ENCODE results near the gene ADCY2. TPM values are rescaled to one million over a fixed set of nuclear protein-coding genes. Genes with fewer than 3 reads are reported as not detected.

ADCY2 gene
- total RNA-seq, 4 donors from 2014 or later = 2.6 to 24.8 (median 10.9) TPM

DNA sequence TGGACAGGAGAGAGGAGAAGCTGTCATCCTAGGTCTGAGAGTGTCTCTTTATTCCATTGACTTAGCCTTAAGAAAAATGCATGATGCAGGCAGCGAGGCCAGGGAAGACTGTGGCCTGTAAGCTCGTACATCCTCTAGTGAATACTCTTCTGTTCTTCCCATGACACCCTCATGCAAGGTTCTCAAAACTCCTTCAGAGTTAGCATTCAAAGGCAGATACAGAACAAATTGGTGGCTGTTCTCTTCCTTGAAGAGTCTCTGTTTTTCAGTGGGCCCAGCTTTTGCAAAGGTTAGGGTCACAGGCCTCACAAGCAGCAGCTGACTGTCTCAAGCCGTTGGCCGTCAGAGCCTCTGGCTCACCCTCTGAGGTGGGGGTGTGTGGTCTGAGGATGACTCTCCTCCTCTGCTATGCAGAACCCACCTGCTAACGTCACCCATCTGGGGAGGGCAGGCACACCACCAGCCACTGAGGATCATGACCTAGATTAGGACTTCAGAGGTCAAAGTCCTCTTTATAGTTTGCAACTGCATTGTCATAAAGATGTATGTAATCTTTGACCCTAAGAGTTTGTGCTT, 15.1 kb downstream of the ADCY2 start:
- DNase-seq (ENCODE audit: low spot score in 2 of 2) = no peak
- TF ChIP-seq POLR2AphosphoS5 (IDR thresholded peaks at IDR 0.05) = no peak
- no peak for TF ChIP-seq EP300 (IDR thresholded peaks at IDR 0.05)
- TF ChIP-seq POLR2A (IDR thresholded peaks at IDR 0.05) = no peak
- TF ChIP-seq, protein P1, sequence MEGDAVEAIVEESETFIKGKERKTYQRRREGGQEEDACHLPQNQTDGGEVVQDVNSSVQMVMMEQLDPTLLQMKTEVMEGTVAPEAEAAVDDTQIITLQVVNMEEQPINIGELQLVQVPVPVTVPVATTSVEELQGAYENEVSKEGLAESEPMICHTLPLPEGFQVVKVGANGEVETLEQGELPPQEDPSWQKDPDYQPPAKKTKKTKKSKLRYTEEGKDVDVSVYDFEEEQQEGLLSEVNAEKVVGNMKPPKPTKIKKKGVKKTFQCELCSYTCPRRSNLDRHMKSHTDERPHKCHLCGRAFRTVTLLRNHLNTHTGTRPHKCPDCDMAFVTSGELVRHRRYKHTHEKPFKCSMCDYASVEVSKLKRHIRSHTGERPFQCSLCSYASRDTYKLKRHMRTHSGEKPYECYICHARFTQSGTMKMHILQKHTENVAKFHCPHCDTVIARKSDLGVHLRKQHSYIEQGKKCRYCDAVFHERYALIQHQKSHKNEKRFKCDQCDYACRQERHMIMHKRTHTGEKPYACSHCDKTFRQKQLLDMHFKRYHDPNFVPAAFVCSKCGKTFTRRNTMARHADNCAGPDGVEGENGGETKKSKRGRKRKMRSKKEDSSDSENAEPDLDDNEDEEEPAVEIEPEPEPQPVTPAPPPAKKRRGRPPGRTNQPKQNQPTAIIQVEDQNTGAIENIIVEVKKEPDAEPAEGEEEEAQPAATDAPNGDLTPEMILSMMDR (IDR thresholded peaks at IDR 0.05) = no peak
- no peaks in the 10 kb centered on the region for H3K36me3 ChIP-seq
- H3K4me3 ChIP-seq = no peak overlapping the region
- H3K4me1 ChIP-seq = no peaks in the 10 kb centered on the region
- no peaks in the 10 kb centered on the region for H3K9me3 ChIP-seq
- 78% methylated on average over 5 of the region's 5 CpGs for WGBS
- no peak overlapping the region for H3K27ac ChIP-seq
- H3K27me3 ChIP-seq = no peaks in the 10 kb centered on the region

DNA sequence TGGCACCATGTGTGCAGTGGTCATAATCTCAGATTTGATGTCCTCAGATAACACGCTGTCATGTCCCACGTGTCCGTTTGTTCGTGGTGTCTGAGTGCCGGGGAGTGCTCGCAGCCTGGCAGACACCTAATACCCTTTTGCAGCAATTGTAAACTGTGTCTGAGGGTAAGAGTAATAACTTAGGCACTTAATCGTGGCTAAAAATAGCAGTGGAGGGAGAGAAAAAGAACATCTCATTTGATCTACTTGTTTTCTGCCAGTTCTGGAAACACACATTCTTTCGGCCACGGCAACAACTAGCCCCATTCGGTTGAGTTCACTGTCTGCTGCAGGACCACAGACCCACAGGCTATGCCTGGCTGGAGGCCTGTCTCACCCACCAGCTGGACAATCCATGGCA, 16.5 kb downstream of the ADCY2 start:
- H3K9me3 ChIP-seq = no peaks in the 10 kb centered on the region
- no peaks in the 10 kb centered on the region for H3K4me1 ChIP-seq
- H3K27ac ChIP-seq = no peak overlapping the region
- no peak for DNase-seq (ENCODE audit: low spot score in 2 of 2)
- H3K27me3 ChIP-seq = no peaks in the 10 kb centered on the region
- TF ChIP-seq, protein P1 (IDR thresholded peaks at IDR 0.05) = no peak
- TF ChIP-seq POLR2AphosphoS5 (IDR thresholded peaks at IDR 0.05) (no peak), POLR2A (IDR thresholded peaks at IDR 0.05) (no peak), EP300 (IDR thresholded peaks at IDR 0.05) (no peak)
- H3K36me3 ChIP-seq = no peaks in the 10 kb centered on the region
- WGBS = 82% methylated on average over 10 of the region's 10 CpGs
- no peak overlapping the region for H3K4me3 ChIP-seq

DNA sequence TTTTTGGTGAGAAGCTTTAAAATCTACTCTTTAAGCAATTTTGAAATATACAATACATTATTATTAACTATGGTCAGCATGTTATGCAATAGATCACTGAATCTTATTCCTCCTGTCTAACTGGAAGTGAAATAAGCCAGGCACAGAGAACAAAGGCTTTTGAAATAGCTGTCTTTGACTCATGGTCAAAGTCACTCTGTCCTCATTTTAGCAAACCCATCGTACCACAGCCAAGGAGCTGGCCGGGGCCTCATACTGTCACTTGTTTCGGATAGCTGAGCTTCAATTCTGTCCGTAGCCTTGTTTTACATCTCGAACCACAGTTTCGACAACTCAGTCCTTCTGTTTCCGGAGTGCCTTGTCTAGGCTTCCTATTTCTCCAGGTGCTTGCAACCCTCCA, 19.2 kb downstream of the ADCY2 start:
- no peak for DNase-seq (ENCODE audit: low spot score in 2 of 2)
- H3K4me1 ChIP-seq = peaks cover under 1% of the 10 kb centered on the region
- no peak overlapping the region for H3K27ac ChIP-seq
- no peak overlapping the region for H3K4me3 ChIP-seq
- H3K36me3 ChIP-seq = no peaks in the 10 kb centered on the region
- WGBS = 84% methylated on average over 7 of the region's 7 CpGs
- H3K27me3 ChIP-seq = no peaks in the 10 kb centered on the region
- TF ChIP-seq EP300 (IDR thresholded peaks at IDR 0.05) (no peak), POLR2AphosphoS5 (IDR thresholded peaks at IDR 0.05) (no peak), POLR2A (IDR thresholded peaks at IDR 0.05) (no peak)
- TF ChIP-seq, protein P1 (IDR thresholded peaks at IDR 0.05) = no peak
- no peaks in the 10 kb centered on the region for H3K9me3 ChIP-seq

DNA sequence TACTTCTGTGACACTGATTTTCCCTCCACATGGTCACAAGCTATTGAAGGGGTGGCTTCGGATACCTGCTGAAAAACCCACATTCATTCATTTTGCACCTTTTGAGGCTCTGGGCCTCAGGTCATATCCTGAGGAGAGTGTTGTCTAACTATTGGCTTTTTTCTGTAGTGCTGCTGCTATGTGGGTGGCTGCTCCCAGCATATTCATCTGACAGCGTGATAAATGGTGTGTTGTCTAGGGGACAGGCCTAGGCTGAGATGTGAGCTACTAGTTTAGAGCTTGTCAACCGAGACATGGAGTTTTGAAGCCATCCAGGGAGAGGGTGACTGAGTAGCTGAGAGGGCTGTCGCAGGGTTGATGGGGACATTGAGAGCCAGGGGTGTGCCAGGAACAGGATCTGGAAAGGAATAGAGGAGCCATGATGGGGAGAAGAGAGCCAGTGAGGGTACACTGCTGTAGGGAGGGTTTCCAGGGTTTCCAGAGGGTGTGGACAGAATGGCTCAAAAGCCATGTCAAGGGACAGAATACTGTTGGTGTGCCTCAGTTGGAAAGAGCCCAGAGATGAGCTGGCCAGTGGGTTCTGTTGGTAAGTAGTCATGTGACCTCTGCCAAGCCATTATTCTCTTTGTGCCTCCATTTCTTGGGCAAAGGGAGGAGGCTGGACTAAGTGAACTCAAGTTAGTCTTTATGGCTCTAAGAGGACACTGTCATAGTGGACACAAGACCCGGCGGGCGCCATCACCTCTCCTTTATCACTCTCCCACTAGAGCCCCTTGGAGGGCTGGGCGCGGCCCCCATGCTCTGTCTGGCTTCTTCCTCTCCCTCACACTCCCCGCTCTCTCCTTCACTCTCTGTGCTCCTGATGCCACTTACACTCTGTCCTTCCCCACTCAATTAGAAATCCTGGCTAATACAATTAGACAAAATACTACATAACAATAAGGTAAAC, 19.9 kb downstream of the ADCY2 start:
- Histone ChIP-seq H3K4me1 (peaks cover 6% of the 10 kb centered on the region), H3K27me3 (no peaks in the 10 kb centered on the region), H3K36me3 (no peaks in the 10 kb centered on the region), H3K9me3 (no peaks in the 10 kb centered on the region), H3K27ac (no peak overlapping the region), H3K4me3 (no peak overlapping the region)
- WGBS = 91% methylated on average over 10 of the region's 10 CpGs
- no peak for DNase-seq (ENCODE audit: low spot score in 2 of 2)
- TF ChIP-seq POLR2A (IDR thresholded peaks at IDR 0.05) (no peak), EP300 (IDR thresholded peaks at IDR 0.05) (no peak), POLR2AphosphoS5 (IDR thresholded peaks at IDR 0.05) (no peak)
- TF ChIP-seq, protein P1 (IDR thresholded peaks at IDR 0.05) = no peak

DNA sequence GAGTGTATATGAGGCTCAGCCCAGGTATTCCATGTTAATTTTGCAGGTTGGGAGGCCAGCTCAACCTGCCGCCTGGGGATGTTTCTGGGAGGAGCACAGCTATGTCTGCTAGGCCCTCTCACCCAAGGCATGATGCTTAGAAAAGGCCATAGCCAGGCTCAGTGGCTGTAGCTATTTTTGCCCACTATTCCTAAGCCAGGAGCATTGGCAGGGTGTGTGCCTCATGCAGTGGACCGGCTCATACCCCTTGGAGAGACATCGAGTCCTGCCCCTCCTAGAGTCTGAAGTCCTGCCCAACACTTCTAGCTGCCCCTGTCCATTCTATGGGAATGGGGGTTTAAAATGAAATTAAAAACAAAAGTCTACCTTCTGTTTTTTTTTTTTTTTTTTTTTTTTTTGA, 22.3 kb downstream of the ADCY2 start:
- H3K4me3 ChIP-seq = no peak overlapping the region
- H3K36me3 ChIP-seq = no peaks in the 10 kb centered on the region
- DNase-seq (ENCODE audit: low spot score in 2 of 2) = no peak
- no peaks in the 10 kb centered on the region for H3K27me3 ChIP-seq
- no peak for TF ChIP-seq EP300 (IDR thresholded peaks at IDR 0.05)
- no peak for TF ChIP-seq POLR2A (IDR thresholded peaks at IDR 0.05)
- TF ChIP-seq POLR2AphosphoS5 (IDR thresholded peaks at IDR 0.05) = no peak
- TF ChIP-seq, protein P1 (IDR thresholded peaks at IDR 0.05) = no peak
- 100% methylated on average over 3 of the region's 3 CpGs for WGBS
- H3K4me1 ChIP-seq = peaks cover 24% of the 10 kb centered on the region
- H3K27ac ChIP-seq = no peak overlapping the region
- H3K9me3 ChIP-seq = no peaks in the 10 kb centered on the region
